Panc1 (cell line): ENCODE results near the gene C2CD3. TPM values are rescaled to one million over a fixed set of nuclear protein-coding genes. Genes with fewer than 3 reads are reported as not detected.
"Not testable (repeated sequence)": the region's sequence is repeated elsewhere in the genome, so short reads cannot be mapped to it uniquely, and the experiment has no call there.

Source experiments
- ATAC-seq: fragments of 200-7000 bp; cut with Tn5 transposase; 2 replicates; pipeline ENCODE4 v1.9.1; 2020; ENCODE audit warnings: mild to moderate bottlenecking, moderate library complexity
- BruUV-seq: library from RNA; stranded (reverse); fragments of 400-500 nt; replicated peaks from 2 replicates; lab custom pipeline; 2021; lab: Mats Ljungman, UMichigan
- CTCF ChIA-PET: fragments of 300-600 bp; sonication (Branson Sonifier 250); formaldehyde crosslinking; loops from one replicate; lab custom pipeline; 2022; ENCODE audit warnings: antibody characterized with exemption; lab: Charles Lee
- POLR2A ChIA-PET: fragments of 300-600 bp; sonication (Branson Sonifier 250); formaldehyde crosslinking; loops from one replicate; lab custom pipeline; 2022; ENCODE audit warnings: antibody characterized with exemption; lab: Charles Lee
- DNase-seq: peaks from one replicate; pipeline ENCODE4 v3.0.0-alpha.2; 2010; ENCODE audit warnings: low read depth, low spot score
- H3K27ac ChIP-seq: 2 replicates; pipeline ENCODE4 v1.5.1; 2011; ENCODE audit warnings: mild to moderate bottlenecking, low read length, inconsistent platforms
- H3K27me3 ChIP-seq: fragments of 200-500 bp; sonication (Bioruptor generic); 2 replicates; pipeline ENCODE4 v1.6.0; 2014; ENCODE audit warnings: low read length, inconsistent platforms; ENCODE audit not compliant: control insufficient read depth, insufficient read depth
- H3K36me3 ChIP-seq: fragments of 200-500 bp; sonication (Bioruptor generic); 2 replicates; pipeline ENCODE4 v1.5.1; 2014; ENCODE audit warnings: inconsistent platforms, mild to moderate bottlenecking, low read length, moderate library complexity; ENCODE audit not compliant: control insufficient read depth, insufficient read depth
- H3K4me1 ChIP-seq: 2 replicates; pipeline ENCODE4 v1.5.1; 2011; ENCODE audit warnings: inconsistent platforms, mild to moderate bottlenecking, low read length, moderate library complexity; ENCODE audit not compliant: control insufficient read depth, insufficient read depth
- H3K4me3 ChIP-seq, 2 experiments: 2 replicates each; pipeline ENCODE4 v1.5.1; 2011 to 2012; ENCODE audit warnings: low read depth in 2 of 2, low read length in 2 of 2, mild to moderate bottlenecking in 2 of 2, inconsistent platforms in 1 of 2, moderate library complexity in 1 of 2
- H3K9me3 ChIP-seq: fragments of 200-500 bp; sonication (Bioruptor generic); 2 replicates; pipeline ENCODE4 v1.5.1; 2014; ENCODE audit warnings: low read depth, mild to moderate bottlenecking, inconsistent platforms, low read length, moderate library complexity; ENCODE audit not compliant: control insufficient read depth, insufficient read depth
- POLR2AphosphoS5 ChIP-seq: IDR thresholded peaks from 2 replicates; pipeline ENCODE4 v1.6.1; 2012; ENCODE audit warnings: mild to moderate bottlenecking, low read depth, low read length, moderate library complexity
- SIN3A ChIP-seq: IDR thresholded peaks from 2 replicates; pipeline ENCODE4 v1.6.1; 2012; ENCODE audit warnings: low read depth, mild to moderate bottlenecking, low read length, moderate library complexity, borderline replicate concordance; ENCODE audit not compliant: insufficient read depth
- TCF7L2 ChIP-seq: IDR thresholded peaks from 2 replicates; pipeline ENCODE4 v1.6.1; 2011; ENCODE audit warnings: mild to moderate bottlenecking, low read depth, low read length, inconsistent platforms
- in situ Hi-C: cut with HindIII; loops from 2 replicates; pipeline ENCODE4 v1.10.0; 2016; ENCODE audit warnings: low sequenced_read_pairs, low pct_unique_long_range_greater_than_20kb
- intact Hi-C: fragments of 100-400 bp; cut with micrococcal nuclease; formaldehyde crosslinking; loops from one replicate; pipeline ENCODE4 v1.10.0; 2022; ENCODE audit not compliant: unreplicated experiment
- total RNA-seq: library from RNA; stranded (reverse); gene quantifications from one replicate; pipeline ENCODE4 v1.2.1, GENCODE V29; 2021; ENCODE audit not compliant: unreplicated experiment
- TF ChIP-seq, protein P1 (sequence below), 2 experiments: IDR thresholded peaks; 2 replicates each; pipeline ENCODE4 v1.6.1; 2011 to 2012; ENCODE audit warnings: low read depth in 2 of 2, control low read depth in 1 of 2, low read length in 1 of 2, mild to moderate bottlenecking in 1 of 2, moderate library complexity in 1 of 2; ENCODE audit not compliant: insufficient read depth in 1 of 2
- TF ChIP-seq, protein P2 (sequence below): fragments of 450-650 bp; IDR thresholded peaks from 2 replicates; pipeline ENCODE4 v1.5.1; 2017; ENCODE audit warnings: mild to moderate bottlenecking

Gene C2CD3
- total RNA-seq, 1 experiment from 2014 or later: 51.8 TPM

DNA sequence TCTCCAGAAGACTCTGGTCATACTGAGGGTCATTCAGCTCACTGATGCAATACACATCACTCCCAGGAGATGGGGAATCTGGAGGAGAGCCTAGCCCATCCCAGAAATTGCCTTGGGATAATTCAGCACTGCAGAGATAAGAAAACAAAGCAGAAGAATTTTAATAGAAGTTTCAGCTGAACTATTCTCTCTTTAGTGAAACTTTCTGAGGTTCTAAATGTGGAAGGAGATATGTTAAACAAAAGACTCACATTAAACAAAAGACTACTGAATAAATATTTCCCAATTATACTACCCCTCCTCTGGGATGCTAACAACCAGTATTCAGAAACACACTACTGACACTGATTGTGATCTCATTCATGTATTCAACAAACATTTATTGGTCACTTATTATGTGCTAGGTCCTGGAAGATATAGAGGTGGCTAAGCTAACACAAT is 47.8 kb downstream of the C2CD3 start:
- no peak for TF ChIP-seq SIN3A
- TF ChIP-seq, protein P1, sequence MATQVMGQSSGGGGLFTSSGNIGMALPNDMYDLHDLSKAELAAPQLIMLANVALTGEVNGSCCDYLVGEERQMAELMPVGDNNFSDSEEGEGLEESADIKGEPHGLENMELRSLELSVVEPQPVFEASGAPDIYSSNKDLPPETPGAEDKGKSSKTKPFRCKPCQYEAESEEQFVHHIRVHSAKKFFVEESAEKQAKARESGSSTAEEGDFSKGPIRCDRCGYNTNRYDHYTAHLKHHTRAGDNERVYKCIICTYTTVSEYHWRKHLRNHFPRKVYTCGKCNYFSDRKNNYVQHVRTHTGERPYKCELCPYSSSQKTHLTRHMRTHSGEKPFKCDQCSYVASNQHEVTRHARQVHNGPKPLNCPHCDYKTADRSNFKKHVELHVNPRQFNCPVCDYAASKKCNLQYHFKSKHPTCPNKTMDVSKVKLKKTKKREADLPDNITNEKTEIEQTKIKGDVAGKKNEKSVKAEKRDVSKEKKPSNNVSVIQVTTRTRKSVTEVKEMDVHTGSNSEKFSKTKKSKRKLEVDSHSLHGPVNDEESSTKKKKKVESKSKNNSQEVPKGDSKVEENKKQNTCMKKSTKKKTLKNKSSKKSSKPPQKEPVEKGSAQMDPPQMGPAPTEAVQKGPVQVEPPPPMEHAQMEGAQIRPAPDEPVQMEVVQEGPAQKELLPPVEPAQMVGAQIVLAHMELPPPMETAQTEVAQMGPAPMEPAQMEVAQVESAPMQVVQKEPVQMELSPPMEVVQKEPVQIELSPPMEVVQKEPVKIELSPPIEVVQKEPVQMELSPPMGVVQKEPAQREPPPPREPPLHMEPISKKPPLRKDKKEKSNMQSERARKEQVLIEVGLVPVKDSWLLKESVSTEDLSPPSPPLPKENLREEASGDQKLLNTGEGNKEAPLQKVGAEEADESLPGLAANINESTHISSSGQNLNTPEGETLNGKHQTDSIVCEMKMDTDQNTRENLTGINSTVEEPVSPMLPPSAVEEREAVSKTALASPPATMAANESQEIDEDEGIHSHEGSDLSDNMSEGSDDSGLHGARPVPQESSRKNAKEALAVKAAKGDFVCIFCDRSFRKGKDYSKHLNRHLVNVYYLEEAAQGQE (IDR thresholded peaks at IDR 0.05; ENCODE audit: insufficient read depth in 1 of 2, low read depth in 2 of 2, low read length in 1 of 2): no peak
- TF ChIP-seq TCF7L2: no peak
- TF ChIP-seq POLR2AphosphoS5: no peak
- TF ChIP-seq, protein P2, sequence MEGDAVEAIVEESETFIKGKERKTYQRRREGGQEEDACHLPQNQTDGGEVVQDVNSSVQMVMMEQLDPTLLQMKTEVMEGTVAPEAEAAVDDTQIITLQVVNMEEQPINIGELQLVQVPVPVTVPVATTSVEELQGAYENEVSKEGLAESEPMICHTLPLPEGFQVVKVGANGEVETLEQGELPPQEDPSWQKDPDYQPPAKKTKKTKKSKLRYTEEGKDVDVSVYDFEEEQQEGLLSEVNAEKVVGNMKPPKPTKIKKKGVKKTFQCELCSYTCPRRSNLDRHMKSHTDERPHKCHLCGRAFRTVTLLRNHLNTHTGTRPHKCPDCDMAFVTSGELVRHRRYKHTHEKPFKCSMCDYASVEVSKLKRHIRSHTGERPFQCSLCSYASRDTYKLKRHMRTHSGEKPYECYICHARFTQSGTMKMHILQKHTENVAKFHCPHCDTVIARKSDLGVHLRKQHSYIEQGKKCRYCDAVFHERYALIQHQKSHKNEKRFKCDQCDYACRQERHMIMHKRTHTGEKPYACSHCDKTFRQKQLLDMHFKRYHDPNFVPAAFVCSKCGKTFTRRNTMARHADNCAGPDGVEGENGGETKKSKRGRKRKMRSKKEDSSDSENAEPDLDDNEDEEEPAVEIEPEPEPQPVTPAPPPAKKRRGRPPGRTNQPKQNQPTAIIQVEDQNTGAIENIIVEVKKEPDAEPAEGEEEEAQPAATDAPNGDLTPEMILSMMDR: no peak
- no peaks in the 10 kb centered on the region for H3K4me1 ChIP-seq
- ChIA-PET POLR2A (no interaction called here), CTCF (no interaction called here)
- no peaks in the 10 kb centered on the region for H3K27me3 ChIP-seq
- no peak for ATAC-seq
- H3K36me3 ChIP-seq: no peaks in the 10 kb centered on the region
- no peak for DNase-seq
- BruUV-seq: no TSS peak
- H3K27ac ChIP-seq: no peak overlapping the region
- no peak overlapping the region for H3K4me3 ChIP-seq
- intact Hi-C loops: no loop called here
- in situ Hi-C loops: no loop called here
- no peaks in the 10 kb centered on the region for H3K9me3 ChIP-seq

- ChIA-PET CTCF (no interaction called here), POLR2A (no interaction called here)
- TF ChIP-seq SIN3A: no peak
- TF ChIP-seq, protein P2: no peak
- TF ChIP-seq TCF7L2: no peak
- TF ChIP-seq, protein P1 (IDR thresholded peaks at IDR 0.05; ENCODE audit: insufficient read depth in 1 of 2, low read depth in 2 of 2, low read length in 1 of 2): no peak
- TF ChIP-seq POLR2AphosphoS5: no peak
- no peak for DNase-seq
- Histone ChIP-seq H3K4me3 (no peak overlapping the region), H3K36me3 (no peaks in the 10 kb centered on the region), H3K4me1 (no peaks in the 10 kb centered on the region), H3K27ac (no peak overlapping the region), H3K9me3 (no peaks in the 10 kb centered on the region), H3K27me3 (no peaks in the 10 kb centered on the region)
- no TSS peak for BruUV-seq
- intact Hi-C loops (no loop called here), in situ Hi-C loops (no loop called here)
- no peak for ATAC-seq
Measured at GRCh38 chr11:74121804-74122203, 49.0 kb downstream of the C2CD3 start.

DNA sequence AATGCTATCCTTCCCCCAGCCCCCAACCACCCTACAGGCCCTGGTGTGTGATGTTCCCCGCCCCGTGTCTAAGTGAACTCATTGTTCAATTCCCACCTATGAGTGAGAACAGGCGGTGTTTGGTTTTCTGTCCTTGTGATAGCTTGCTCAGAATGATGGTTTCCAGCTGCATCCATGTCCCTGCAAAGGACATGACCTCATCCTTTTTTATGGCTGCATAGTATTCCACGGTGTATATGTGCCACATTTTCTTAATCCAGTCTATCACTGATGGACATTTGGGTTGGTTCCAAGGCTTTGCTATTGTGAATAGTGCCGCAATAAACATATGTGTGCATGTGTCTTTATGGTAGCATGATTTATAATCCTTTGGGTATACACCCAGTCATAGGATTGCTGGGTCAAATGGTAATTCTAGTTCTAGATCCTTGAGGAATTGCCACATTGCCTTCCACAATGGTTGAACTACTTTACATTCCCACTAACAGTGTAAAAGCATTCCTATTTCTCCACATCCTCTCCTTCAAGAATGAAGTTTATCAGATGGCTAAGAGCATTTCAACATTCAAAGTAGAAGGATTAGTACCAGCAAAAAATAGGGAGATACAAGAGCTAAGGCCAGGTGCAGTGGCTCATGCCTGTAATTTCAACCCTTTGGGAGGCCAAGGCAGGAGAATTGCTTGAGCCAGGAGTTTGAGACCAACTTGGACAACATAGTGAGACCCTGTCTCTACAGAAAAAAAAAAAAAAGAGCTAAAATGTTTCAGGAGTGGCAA is 50.4 kb downstream of the C2CD3 start:
- H3K4me1 ChIP-seq, CTCF ChIA-PET, BruUV-seq, H3K27me3 ChIP-seq, intact Hi-C loops, in situ Hi-C loops, H3K27ac ChIP-seq, DNase-seq, H3K4me3 ChIP-seq, H3K9me3 ChIP-seq, ATAC-seq, H3K36me3 ChIP-seq: not testable (repeated sequence)
- POLR2A ChIA-PET: interaction anchor here (0.6 kb wide), 1 partner anchor 39 kb away, joined by 4 read pairs; no protein-coding TSS in a partner anchor
